Stimulated activated CD4-positive, alpha-beta T cell treated with anti-CD3 and anti-CD28 coated beads, Interleukin-4, amount 100 ng/mL, for 4 hours (primary cell): ENCODE data around the gene DNASE1.

Experiments used
- DNase-seq, 2 experiments: peaks; one replicate each; pipeline ENCODE4 v3.0.0-alpha.2; 2020

The DNASE1 gene

DNA sequence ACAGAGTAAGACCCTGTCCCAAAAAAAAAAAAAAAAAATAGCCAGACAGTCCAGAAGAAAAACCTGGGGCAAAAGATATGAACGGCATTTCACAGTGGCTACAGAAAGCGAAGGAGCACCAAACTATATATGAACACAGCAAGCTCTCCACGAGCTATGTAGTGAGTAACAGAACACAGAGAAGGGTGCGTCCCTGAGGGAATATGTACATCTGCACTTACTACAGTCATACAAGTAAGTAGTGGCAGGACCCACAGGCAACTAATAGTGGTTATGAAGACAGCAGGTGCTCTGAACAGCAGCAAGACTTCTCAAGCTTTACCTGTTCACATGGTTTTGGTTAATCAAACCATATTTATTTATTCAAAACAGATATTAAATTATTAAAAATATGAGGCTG is 47.0 kb downstream of the DNASE1 start:
- no peak for DNase-seq

DNA sequence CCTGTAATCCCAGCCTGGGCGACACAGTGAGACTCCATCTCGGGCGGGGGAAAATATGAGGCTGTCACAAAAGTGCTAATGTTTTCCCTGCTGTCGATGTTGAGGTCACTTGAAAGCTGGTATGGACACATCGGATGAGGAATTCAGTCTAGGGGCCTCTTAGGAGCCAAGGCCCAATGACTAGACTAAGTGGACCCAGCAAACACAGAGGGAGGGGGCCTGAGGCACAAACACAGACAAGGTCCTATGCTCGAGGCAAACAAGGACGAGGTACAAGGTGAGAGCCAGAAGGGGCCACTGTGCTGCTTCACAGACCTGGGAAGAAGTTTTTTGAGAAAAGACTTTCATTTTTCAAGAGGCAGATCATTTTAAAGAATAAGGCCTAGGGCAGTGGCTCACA is 47.6 kb downstream of the DNASE1 start:
- no peak for DNase-seq

DNA sequence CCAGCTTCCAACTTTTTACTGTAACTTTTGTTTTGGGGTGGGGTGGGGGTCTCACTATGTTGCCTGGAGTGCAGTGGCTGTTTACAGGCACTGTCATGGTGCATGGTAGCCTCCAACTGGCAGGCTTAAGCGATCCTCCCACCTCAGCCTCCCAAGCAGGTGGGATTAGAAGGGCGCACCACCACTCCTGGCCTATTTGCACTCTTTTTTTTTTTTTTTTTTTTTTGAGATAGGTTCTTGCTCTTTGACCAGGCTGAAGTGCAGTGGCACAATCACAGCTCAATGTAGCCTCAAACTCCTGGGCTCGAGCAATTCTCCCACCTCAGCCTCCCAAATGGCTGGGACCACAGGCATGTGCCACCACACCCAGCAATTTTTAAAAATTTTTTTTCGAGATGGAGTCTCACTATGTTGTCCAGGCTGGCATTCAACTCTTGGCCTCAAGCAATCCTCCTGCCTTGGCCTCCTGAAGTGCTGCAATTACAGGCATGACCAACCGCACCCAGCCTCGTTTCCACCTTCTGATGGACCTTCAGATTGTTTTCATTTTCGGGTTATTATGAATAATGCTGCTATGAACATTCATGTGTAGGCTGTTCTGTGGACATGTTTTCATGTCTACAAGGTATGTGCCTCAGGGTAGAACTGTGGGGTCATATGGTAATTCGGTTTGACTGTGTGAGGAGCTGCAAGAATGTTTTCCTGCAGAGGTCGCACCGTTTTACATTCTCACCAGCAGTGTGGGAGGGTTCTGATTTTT is 51.9 kb downstream of the DNASE1 start:
- no peak for DNase-seq
